NCI-H2081 treated with DMSO at 0.1 percent for 48 hours (cell line): ENCODE measurements around the gene BPIFB2.

ENCODE experiments used
- DNase-seq: peaks from one replicate; lab custom pipeline; 2025; lab: John Stamatoyannopoulos, UW

BPIFB2 gene

GRCh38 chr20:33070111-33071053 lies 62.9 kb downstream of the BPIFB2 start:
- DNase-seq, result no peak

DNA sequence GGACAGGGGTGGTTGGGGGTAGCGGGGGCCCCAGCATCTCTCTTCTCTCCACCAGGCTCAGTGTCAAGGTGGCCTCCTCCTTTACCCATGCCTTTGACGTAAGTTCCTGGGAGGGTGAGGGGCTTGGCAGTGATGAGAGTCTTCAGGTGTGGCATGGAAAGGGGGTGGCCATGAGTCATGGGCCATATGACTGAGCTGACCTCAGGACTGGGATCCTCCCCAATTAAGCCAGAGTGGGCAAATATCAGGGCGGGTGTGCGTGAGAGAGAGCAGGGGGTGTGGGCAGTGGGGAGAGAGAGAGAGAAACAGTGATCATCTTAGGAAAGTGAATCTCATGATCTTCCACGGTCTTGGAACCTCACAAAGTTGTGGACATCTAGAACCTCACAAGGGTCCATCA lies 63.7 kb downstream of the BPIFB2 start:
- no peak for DNase-seq

DNA sequence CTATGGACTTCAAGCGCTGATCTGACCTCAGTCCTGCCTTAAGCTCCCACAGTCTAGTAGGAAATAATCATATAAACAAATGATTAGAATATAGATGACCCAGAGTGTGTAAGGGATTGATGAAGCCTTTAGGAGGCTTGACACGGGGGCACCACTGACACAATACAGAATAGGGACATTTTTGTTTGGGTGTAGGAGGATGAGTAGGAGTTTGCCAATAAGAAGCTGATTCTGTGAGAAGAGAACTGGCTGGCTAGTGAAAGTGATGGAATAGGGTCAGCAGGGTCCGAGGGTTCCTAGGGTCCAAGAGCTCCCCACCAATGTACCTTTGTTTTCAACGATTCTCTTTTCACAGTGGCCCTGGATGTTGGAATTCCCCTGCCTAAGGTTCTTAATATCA lies 64.9 kb downstream of the BPIFB2 start:
- DNase-seq, result no peak

GRCh38 chr20:33072813-33073212 lies 65.3 kb downstream of the BPIFB2 start:
- DNase-seq, result no peak
